ENCODE data around the gene ITPKB.

Gene ITPKB

DNA sequence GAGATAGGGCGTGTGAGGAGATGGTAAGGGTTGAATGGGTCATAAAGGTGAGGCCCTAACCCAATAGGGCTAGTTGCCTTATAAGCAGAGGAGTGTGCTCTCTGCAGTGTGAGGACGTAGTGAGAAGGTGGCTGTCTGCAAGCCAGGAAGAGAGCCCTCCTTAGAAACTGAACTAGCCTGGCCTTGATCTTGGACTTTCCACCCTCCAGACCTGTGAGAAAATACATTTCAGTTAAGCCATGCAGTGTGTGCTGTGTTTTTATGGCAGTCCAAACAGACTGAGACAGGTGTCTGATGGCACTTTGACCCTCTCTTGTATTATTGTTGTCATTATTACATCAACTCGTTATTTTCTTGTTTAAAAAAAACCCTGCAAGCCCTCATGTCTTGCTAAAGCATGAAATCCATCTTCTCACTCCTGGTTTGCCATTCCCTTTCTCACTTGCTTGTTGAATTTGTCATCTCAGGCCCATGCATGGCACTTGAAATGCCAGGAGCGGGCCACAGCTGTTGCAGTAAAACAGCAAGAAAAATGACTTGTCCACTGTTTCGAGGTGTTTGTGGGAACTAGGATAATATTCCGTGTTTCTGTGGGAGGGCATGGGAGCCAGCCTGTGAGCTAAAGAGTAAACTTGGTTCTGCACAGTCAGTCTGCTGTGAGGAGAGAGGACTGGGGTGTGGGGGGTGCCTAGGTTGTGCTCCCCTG is 111.9 kb downstream of the ITPKB start:
- no peaks in the 10 kb centered on the region for H3K79me2 ChIP-seq (ENCODE audit: low read length)
- H3K4me2 ChIP-seq (ENCODE audit: low read depth, low read length) = no peak overlapping the region
- H3K27ac ChIP-seq (ENCODE audit: low read length) = no peak overlapping the region
- TF ChIP-seq EZH2phosphoT487 (IDR thresholded peaks at IDR 0.05; ENCODE audit: low read length) (no peak), EZH2 (optimal IDR thresholded peaks at IDR 0.05; ENCODE audit: low read depth, low read length) (no peak)
- TF ChIP-seq, protein P1, sequence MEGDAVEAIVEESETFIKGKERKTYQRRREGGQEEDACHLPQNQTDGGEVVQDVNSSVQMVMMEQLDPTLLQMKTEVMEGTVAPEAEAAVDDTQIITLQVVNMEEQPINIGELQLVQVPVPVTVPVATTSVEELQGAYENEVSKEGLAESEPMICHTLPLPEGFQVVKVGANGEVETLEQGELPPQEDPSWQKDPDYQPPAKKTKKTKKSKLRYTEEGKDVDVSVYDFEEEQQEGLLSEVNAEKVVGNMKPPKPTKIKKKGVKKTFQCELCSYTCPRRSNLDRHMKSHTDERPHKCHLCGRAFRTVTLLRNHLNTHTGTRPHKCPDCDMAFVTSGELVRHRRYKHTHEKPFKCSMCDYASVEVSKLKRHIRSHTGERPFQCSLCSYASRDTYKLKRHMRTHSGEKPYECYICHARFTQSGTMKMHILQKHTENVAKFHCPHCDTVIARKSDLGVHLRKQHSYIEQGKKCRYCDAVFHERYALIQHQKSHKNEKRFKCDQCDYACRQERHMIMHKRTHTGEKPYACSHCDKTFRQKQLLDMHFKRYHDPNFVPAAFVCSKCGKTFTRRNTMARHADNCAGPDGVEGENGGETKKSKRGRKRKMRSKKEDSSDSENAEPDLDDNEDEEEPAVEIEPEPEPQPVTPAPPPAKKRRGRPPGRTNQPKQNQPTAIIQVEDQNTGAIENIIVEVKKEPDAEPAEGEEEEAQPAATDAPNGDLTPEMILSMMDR (IDR thresholded peaks at IDR 0.05; ENCODE audit: low read length) = no peak
- H2AFZ ChIP-seq (ENCODE audit: low read length) = no peak overlapping the region
- H4K20me1 ChIP-seq (ENCODE audit: insufficient read depth, low read length) = no peaks in the 10 kb centered on the region
- no peaks in the 10 kb centered on the region for H3K27me3 ChIP-seq (replicated peaks; ENCODE audit: insufficient read depth, low read length)
- no peak overlapping the region for H3K4me3 ChIP-seq (ENCODE audit: low read length)
- H3K9me2 ChIP-seq (replicated peaks; ENCODE audit: insufficient read depth, low read length) = no peaks in the 10 kb centered on the region
- H3K9ac ChIP-seq (ENCODE audit: low read length) = no peak overlapping the region
- no peak for DNase-seq
- no peaks in the 10 kb centered on the region for H3F3A ChIP-seq (ENCODE audit: insufficient read depth, low read length)
- no peaks in the 10 kb centered on the region for H3K9me3 ChIP-seq (replicated peaks; ENCODE audit: insufficient read depth, low read length)
- peaks cover 6% of the 10 kb centered on the region for H3K4me1 ChIP-seq (ENCODE audit: low read length)
- H3K36me3 ChIP-seq (replicated peaks; ENCODE audit: insufficient read depth, low read length) = no peaks in the 10 kb centered on the region

DNA sequence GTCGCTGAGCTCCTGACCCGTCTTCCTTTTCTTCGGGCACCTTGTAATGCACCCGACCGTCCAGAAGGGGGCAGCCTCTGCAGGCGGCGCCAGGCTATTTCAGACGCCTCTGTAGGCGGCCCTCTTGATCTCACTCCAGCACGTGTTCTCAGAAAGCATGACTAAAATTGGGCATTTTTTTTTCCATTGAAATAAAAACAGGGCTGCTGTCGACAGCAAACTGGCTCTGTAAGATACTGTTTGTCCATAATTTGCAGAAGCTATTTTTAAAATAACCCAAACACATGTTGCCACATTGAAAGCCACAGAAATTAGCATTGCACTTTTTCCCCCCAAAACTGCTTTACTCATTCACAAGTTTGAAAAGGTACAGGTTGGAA is 112.5 kb downstream of the ITPKB start:
- Histone ChIP-seq H3K4me2 (ENCODE audit: low read depth, low read length) (peak overlapping the region; percentile 56), H3K9ac (ENCODE audit: low read length) (no peak overlapping the region; the same call in 1 of the 2 replicates), H4K20me1 (ENCODE audit: insufficient read depth, low read length) (no peaks in the 10 kb centered on the region), H3K36me3 (replicated peaks; ENCODE audit: insufficient read depth, low read length) (no peaks in the 10 kb centered on the region), H3K79me2 (ENCODE audit: low read length) (no peaks in the 10 kb centered on the region), H2AFZ (ENCODE audit: low read length) (peak overlapping the region; percentile 52), H3K27me3 (replicated peaks; ENCODE audit: insufficient read depth, low read length) (no peaks in the 10 kb centered on the region), H3K4me3 (ENCODE audit: low read length) (0 out of 2 replicates have a peak overlapping the region, but pooled peaks have one; percentile 17), H3K9me2 (replicated peaks; ENCODE audit: insufficient read depth, low read length) (no peaks in the 10 kb centered on the region), H3K4me1 (ENCODE audit: low read length) (peaks cover 6% of the 10 kb centered on the region), H3F3A (ENCODE audit: insufficient read depth, low read length) (no peaks in the 10 kb centered on the region), H3K9me3 (replicated peaks; ENCODE audit: insufficient read depth, low read length) (no peaks in the 10 kb centered on the region), H3K27ac (ENCODE audit: low read length) (no peak overlapping the region)
- peak; percentile 80 for DNase-seq
- TF ChIP-seq, protein P1 (IDR thresholded peaks at IDR 0.05; ENCODE audit: low read length) = peak; percentile 100
- TF ChIP-seq EZH2 (optimal IDR thresholded peaks at IDR 0.05; ENCODE audit: low read depth, low read length) (no peak), EZH2phosphoT487 (IDR thresholded peaks at IDR 0.05; ENCODE audit: low read length) (no peak)

DNA sequence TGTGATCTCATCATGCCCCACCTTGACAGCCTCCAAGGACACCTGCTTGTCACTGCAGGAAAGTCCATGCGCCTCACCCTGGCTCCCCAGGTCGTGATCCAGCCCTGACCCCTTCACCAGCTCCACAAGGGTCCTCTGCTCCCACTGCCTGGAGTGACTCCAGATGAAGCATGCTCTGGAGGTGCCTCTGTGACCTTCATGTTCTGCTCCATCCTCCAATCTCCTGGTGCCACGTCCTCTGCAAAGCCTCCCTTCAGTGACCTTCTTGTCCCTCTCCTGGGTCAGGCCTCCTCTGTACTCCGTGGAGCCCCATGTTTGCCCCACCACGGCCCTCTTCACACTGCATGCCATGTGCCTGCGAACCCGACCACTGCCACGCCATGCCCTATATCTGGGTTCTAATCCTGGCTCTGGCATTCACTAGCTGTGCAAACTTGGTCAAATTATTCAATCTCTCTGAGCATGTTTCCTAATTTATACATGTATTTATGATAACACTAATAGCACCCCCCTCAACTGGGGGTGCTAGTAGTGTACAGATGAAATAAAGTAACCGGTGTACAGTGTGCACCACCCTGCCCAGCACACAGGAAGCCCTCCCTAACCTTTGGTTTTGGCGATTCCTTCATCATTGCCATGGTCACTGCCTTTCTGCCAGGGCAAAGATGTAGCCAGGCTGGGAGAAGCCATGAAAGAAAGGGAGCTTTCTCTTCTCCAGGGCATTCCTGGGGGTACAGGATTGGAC is 113.1 kb downstream of the ITPKB start:
- peak overlapping the region; percentile 52 for H2AFZ ChIP-seq (ENCODE audit: low read length)
- DNase-seq = no peak
- no peaks in the 10 kb centered on the region for H3F3A ChIP-seq (ENCODE audit: insufficient read depth, low read length)
- H3K27me3 ChIP-seq (replicated peaks; ENCODE audit: insufficient read depth, low read length) = no peaks in the 10 kb centered on the region
- no peaks in the 10 kb centered on the region for H3K9me3 ChIP-seq (replicated peaks; ENCODE audit: insufficient read depth, low read length)
- peaks cover 6% of the 10 kb centered on the region for H3K4me1 ChIP-seq (ENCODE audit: low read length)
- H3K27ac ChIP-seq (ENCODE audit: low read length) = no peak overlapping the region
- no peaks in the 10 kb centered on the region for H4K20me1 ChIP-seq (ENCODE audit: insufficient read depth, low read length)
- H3K79me2 ChIP-seq (ENCODE audit: low read length) = no peaks in the 10 kb centered on the region
- TF ChIP-seq EZH2phosphoT487 (IDR thresholded peaks at IDR 0.05; ENCODE audit: low read length) (no peak), EZH2 (optimal IDR thresholded peaks at IDR 0.05; ENCODE audit: low read depth, low read length) (no peak)
- TF ChIP-seq, protein P1 (IDR thresholded peaks at IDR 0.05; ENCODE audit: low read length) = no peak
- peak overlapping the region; percentile 56 for H3K4me2 ChIP-seq (ENCODE audit: low read depth, low read length)
- no peaks in the 10 kb centered on the region for H3K36me3 ChIP-seq (replicated peaks; ENCODE audit: insufficient read depth, low read length)
- H3K9me2 ChIP-seq (replicated peaks; ENCODE audit: insufficient read depth, low read length) = no peaks in the 10 kb centered on the region
- H3K9ac ChIP-seq (ENCODE audit: low read length) = no peak overlapping the region; the same call in 1 of the 2 replicates
- H3K4me3 ChIP-seq (ENCODE audit: low read length) = 0 out of 2 replicates have a peak overlapping the region, but pooled peaks have one; percentile 17

Data from MM.1S (cell line).